Muscle layer of colon (tissue), 2 donors: ENCODE results near the gene COPE.

Source experiments
- H3K27ac ChIP-seq: one replicate; pipeline ENCODE4 v1.7.0; 2013; ENCODE audit warnings: low read depth, mild to moderate bottlenecking, low read length, moderate library complexity
- H3K27me3 ChIP-seq, 2 donors: one replicate each; pipeline ENCODE4 v1.7.0; 2013; ENCODE audit warnings: low read length in 2 of 2, mild to moderate bottlenecking in 2 of 2; ENCODE audit not compliant: insufficient read depth in 2 of 2, control insufficient read depth in 1 of 2
- H3K36me3 ChIP-seq: one replicate; pipeline ENCODE4 v1.7.0; 2013; ENCODE audit warnings: mild to moderate bottlenecking, low read length; ENCODE audit not compliant: insufficient read depth
- H3K4me1 ChIP-seq: one replicate; pipeline ENCODE4 v1.7.0; 2013; ENCODE audit warnings: mild to moderate bottlenecking, low read length; ENCODE audit not compliant: insufficient read depth
- H3K4me3 ChIP-seq, 2 donors: one replicate each; pipeline ENCODE4 v1.7.0; 2013; ENCODE audit warnings: low read length in 2 of 2, low read depth in 1 of 2, mild to moderate bottlenecking in 1 of 2, moderate library complexity in 1 of 2
- H3K9ac ChIP-seq: one replicate; pipeline ENCODE4 v1.7.0; 2013; ENCODE audit warnings: low read length
- H3K9me3 ChIP-seq: one replicate; pipeline ENCODE4 v1.7.0; 2013; ENCODE audit warnings: mild to moderate bottlenecking, low read length
- donor health status: abdominal sarcoma.
- donor health status: Adenocarcinoma of cecum.

The COPE gene

GRCh38 chr19:18881491-18881890, 37.7 kb downstream of the COPE start:
- Histone ChIP-seq H3K27ac (no peak overlapping the region), H3K9ac (no peak overlapping the region), H3K27me3 (no peaks in the 10 kb centered on the region), H3K4me1 (no peaks in the 10 kb centered on the region), H3K9me3 (no peaks in the 10 kb centered on the region), H3K4me3 (no peak overlapping the region), H3K36me3 (no peaks in the 10 kb centered on the region)

GRCh38 chr19:18879579-18880373, 39.4 kb downstream of the COPE start:
- Histone ChIP-seq H3K27me3 (no peaks in the 10 kb centered on the region), H3K9ac (no peak overlapping the region), H3K36me3 (no peaks in the 10 kb centered on the region), H3K27ac (no peak overlapping the region), H3K9me3 (no peaks in the 10 kb centered on the region), H3K4me3 (no peak overlapping the region), H3K4me1 (no peaks in the 10 kb centered on the region)

GRCh38 chr19:18878858-18879578, 40.2 kb downstream of the COPE start:
- Histone ChIP-seq H3K4me1 (no peaks in the 10 kb centered on the region), H3K9me3 (no peaks in the 10 kb centered on the region), H3K27ac (no peak overlapping the region), H3K27me3 (no peaks in the 10 kb centered on the region), H3K36me3 (no peaks in the 10 kb centered on the region), H3K9ac (no peak overlapping the region), H3K4me3 (no peak overlapping the region)

GRCh38 chr19:18878058-18878797, 41.0 kb downstream of the COPE start:
- Histone ChIP-seq H3K4me1 (no peaks in the 10 kb centered on the region), H3K27me3 (no peaks in the 10 kb centered on the region), H3K9me3 (no peaks in the 10 kb centered on the region), H3K36me3 (no peaks in the 10 kb centered on the region), H3K4me3 (no peak overlapping the region), H3K9ac (no peak overlapping the region), H3K27ac (no peak overlapping the region)

GRCh38 chr19:18876865-18877264, 42.3 kb downstream of the COPE start:
- no peak overlapping the region for H3K4me3 ChIP-seq
- no peak overlapping the region for H3K9ac ChIP-seq
- H3K27ac ChIP-seq: no peak overlapping the region
- H3K27me3 ChIP-seq: no peaks in the 10 kb centered on the region
- H3K36me3 ChIP-seq: no peaks in the 10 kb centered on the region
- no peaks in the 10 kb centered on the region for H3K9me3 ChIP-seq
- H3K4me1 ChIP-seq: no peaks in the 10 kb centered on the region

- Histone ChIP-seq H3K4me1 (no peaks in the 10 kb centered on the region), H3K9ac (no peak overlapping the region), H3K27me3 (peaks cover 0 to 2% of the 10 kb centered on the region in 2 donors), H3K4me3 (no peak overlapping the region), H3K36me3 (no peaks in the 10 kb centered on the region), H3K27ac (no peak overlapping the region), H3K9me3 (no peaks in the 10 kb centered on the region)
Measured at GRCh38 chr19:18875726-18876125, 43.5 kb downstream of the COPE start.

- Histone ChIP-seq H3K27me3 (peaks cover 0 to 12% of the 10 kb centered on the region in 2 donors), H3K4me1 (no peaks in the 10 kb centered on the region), H3K27ac (no peak overlapping the region), H3K36me3 (peaks cover 15% of the 10 kb centered on the region), H3K9ac (no peak overlapping the region), H3K9me3 (no peaks in the 10 kb centered on the region), H3K4me3 (no peak overlapping the region)
Measured at GRCh38 chr19:18871543-18871942, 47.6 kb downstream of the COPE start.

GRCh38 chr19:18870531-18871172, 48.5 kb downstream of the COPE start:
- no peak overlapping the region for H3K27ac ChIP-seq
- H3K36me3 ChIP-seq: peaks cover 23% of the 10 kb centered on the region
- H3K9me3 ChIP-seq: no peaks in the 10 kb centered on the region
- H3K27me3 ChIP-seq: peaks cover 0 to 12% of the 10 kb centered on the region in 2 donors
- H3K4me1 ChIP-seq: no peaks in the 10 kb centered on the region
- no peak overlapping the region for H3K9ac ChIP-seq
- no peak overlapping the region for H3K4me3 ChIP-seq

- Histone ChIP-seq H3K27ac (no peak overlapping the region), H3K4me1 (no peaks in the 10 kb centered on the region), H3K4me3 (no peak overlapping the region), H3K36me3 (peaks cover 30% of the 10 kb centered on the region), H3K27me3 (peaks cover 0 to 12% of the 10 kb centered on the region in 2 donors), H3K9ac (no peak overlapping the region), H3K9me3 (no peaks in the 10 kb centered on the region)
Measured at GRCh38 chr19:18869781-18870530, 49.2 kb downstream of the COPE start.

GRCh38 chr19:18869023-18869618, 50.1 kb downstream of the COPE start:
- no peak overlapping the region for H3K27ac ChIP-seq
- no peaks in the 10 kb centered on the region for H3K9me3 ChIP-seq
- no peak overlapping the region for H3K4me3 ChIP-seq
- H3K9ac ChIP-seq: no peak overlapping the region
- H3K36me3 ChIP-seq: peaks cover 34% of the 10 kb centered on the region
- H3K27me3 ChIP-seq: peaks cover 0 to 12% of the 10 kb centered on the region in 2 donors
- H3K4me1 ChIP-seq: no peaks in the 10 kb centered on the region
